Vagina (tissue), 2 donors: Measurements from ENCODE around the gene CACNA1D. TPM values are rescaled to one million over a fixed set of nuclear protein-coding genes. Genes with fewer than 3 reads are reported as not detected.

Experiments used
- DNase-seq, 2 donors: peaks; one replicate each; pipeline ENCODE4 v3.0.0-alpha.2; 2017; ENCODE audit errors: extremely low spot score in 2 of 2
- H3K27ac ChIP-seq: fragments of 200-600 bp; sonication (generic); one replicate; pipeline ENCODE4 v1.5.1; 2019
- H3K27me3 ChIP-seq: fragments of 200-600 bp; sonication (generic); one replicate; pipeline ENCODE4 v1.5.1; 2019
- H3K36me3 ChIP-seq, 2 donors: fragments of 200-600 bp; sonication (generic); one replicate each; pipeline ENCODE4 v1.5.1; 2017 to 2019
- H3K4me1 ChIP-seq: fragments of 200-600 bp; sonication (generic); one replicate; pipeline ENCODE4 v1.5.1; 2019
- H3K4me3 ChIP-seq, 2 donors: fragments of 200-600 bp; sonication (generic); 1 replicate in 1 of 2; 2 replicates in 1 of 2; pipeline ENCODE4 v1.5.1; 2016 to 2019
- H3K9me3 ChIP-seq: fragments of 200-600 bp; sonication (generic); one replicate; pipeline ENCODE4 v1.5.1; 2019
- CTCF ChIP-seq, 3 experiments: fragments of 450-650 bp in 2 of 3; fragments of 200-600 bp in 1 of 3; sonication (generic) in 1 of 3; IDR thresholded peaks; one replicate each; pipeline ENCODE4 v1.5.1; 2017 to 2019; ENCODE audit warnings: antibody characterized with exemption in 3 of 3, mild to moderate bottlenecking in 2 of 3, moderate library complexity in 2 of 3
- POLR2A ChIP-seq, 2 donors: fragments of 450-650 bp; IDR thresholded peaks; one replicate each; pipeline ENCODE4 v1.6.1; 2017; ENCODE audit warnings: antibody characterized with exemption in 2 of 2, mild to moderate bottlenecking in 2 of 2, moderate library complexity in 2 of 2
- POLR2AphosphoS5 ChIP-seq, 2 donors: sonication (generic); formaldehyde crosslinking; IDR thresholded peaks; one replicate each; pipeline ENCODE4 v1.9.0; 2017; ENCODE audit warnings: antibody characterized with exemption in 2 of 2, mild to moderate bottlenecking in 2 of 2, low read depth in 1 of 2; ENCODE audit not compliant: insufficient read depth in 1 of 2
- intact Hi-C: fragments of 100-400 bp; cut with DNase I; formaldehyde crosslinking; loops from one replicate; pipeline ENCODE4 v1.15.1; 2023
- total RNA-seq: library from RNA; depleted of rRNA; stranded (reverse); fragments of >200 nt; gene quantifications from one replicate; pipeline ENCODE4 v1.2.3, GENCODE V29; 2016

CACNA1D gene
- total RNA-seq, 1 donor from 2014 or later, result 0.74 TPM

- Histone ChIP-seq H3K27ac (no peak overlapping the region), H3K36me3 (no peaks in the 10 kb centered on the region), H3K4me1 (peaks cover 7% of the 10 kb centered on the region), H3K4me3 (no peak overlapping the region), H3K9me3 (no peaks in the 10 kb centered on the region), H3K27me3 (no peaks in the 10 kb centered on the region)
- TF ChIP-seq POLR2A (IDR thresholded peaks at IDR 0.05) (no peak), POLR2AphosphoS5 (IDR thresholded peaks at IDR 0.05; ENCODE audit: insufficient read depth in 1 of 2, low read depth in 1 of 2) (no peak), CTCF (IDR thresholded peaks at IDR 0.05) (no peak)
- intact Hi-C loops, result no loop called here
- DNase-seq, result no peak
These were observed 325.7 kb downstream of the CACNA1D start for GRCh38 chr3:53820084-53820483.

- Histone ChIP-seq H3K9me3 (no peaks in the 10 kb centered on the region), H3K4me3 (no peak overlapping the region), H3K36me3 (no peaks in the 10 kb centered on the region), H3K27me3 (no peaks in the 10 kb centered on the region), H3K27ac (no peak overlapping the region), H3K4me1 (peaks cover 7% of the 10 kb centered on the region)
- no peak for DNase-seq
- intact Hi-C loops, result no loop called here
- TF ChIP-seq POLR2A (IDR thresholded peaks at IDR 0.05), result no peak
- TF ChIP-seq CTCF (IDR thresholded peaks at IDR 0.05), result no peak
- TF ChIP-seq POLR2AphosphoS5 (IDR thresholded peaks at IDR 0.05; ENCODE audit: insufficient read depth in 1 of 2, low read depth in 1 of 2), result no peak
These were observed 326.6 kb downstream of the CACNA1D start for GRCh38 chr3:53820756-53821580.

GRCh38 chr3:53821631-53822121 is 327.3 kb downstream of the CACNA1D start:
- Histone ChIP-seq H3K4me1 (peaks cover 7% of the 10 kb centered on the region), H3K9me3 (no peaks in the 10 kb centered on the region), H3K4me3 (no peak overlapping the region), H3K36me3 (no peaks in the 10 kb centered on the region), H3K27ac (no peak overlapping the region), H3K27me3 (no peaks in the 10 kb centered on the region)
- no peak for DNase-seq
- intact Hi-C loops, result no loop called here
- no peak for TF ChIP-seq CTCF (IDR thresholded peaks at IDR 0.05)
- no peak for TF ChIP-seq POLR2AphosphoS5 (IDR thresholded peaks at IDR 0.05; ENCODE audit: insufficient read depth in 1 of 2, low read depth in 1 of 2)
- TF ChIP-seq POLR2A (IDR thresholded peaks at IDR 0.05), result no peak

- no peaks in the 10 kb centered on the region for H3K9me3 ChIP-seq
- no peaks in the 10 kb centered on the region for H3K27me3 ChIP-seq
- no peak for DNase-seq
- no peak for TF ChIP-seq POLR2A (IDR thresholded peaks at IDR 0.05)
- no peak for TF ChIP-seq CTCF (IDR thresholded peaks at IDR 0.05)
- no peak for TF ChIP-seq POLR2AphosphoS5 (IDR thresholded peaks at IDR 0.05; ENCODE audit: insufficient read depth in 1 of 2, low read depth in 1 of 2)
- no peak overlapping the region for H3K27ac ChIP-seq
- H3K4me1 ChIP-seq, result peaks cover 7% of the 10 kb centered on the region
- intact Hi-C loops, result no loop called here
- H3K4me3 ChIP-seq, result no peak overlapping the region
- H3K36me3 ChIP-seq, result no peaks in the 10 kb centered on the region
These were observed 327.9 kb downstream of the CACNA1D start for GRCh38 chr3:53822331-53822741.
